NCI-H2081 (cell line): Measurements from ENCODE around the gene KCNV2.

Experiments used
- DNase-seq, 2 experiments: peaks; one replicate each; lab custom pipeline; 2025; lab: John Stamatoyannopoulos, UW

KCNV2 gene

DNA sequence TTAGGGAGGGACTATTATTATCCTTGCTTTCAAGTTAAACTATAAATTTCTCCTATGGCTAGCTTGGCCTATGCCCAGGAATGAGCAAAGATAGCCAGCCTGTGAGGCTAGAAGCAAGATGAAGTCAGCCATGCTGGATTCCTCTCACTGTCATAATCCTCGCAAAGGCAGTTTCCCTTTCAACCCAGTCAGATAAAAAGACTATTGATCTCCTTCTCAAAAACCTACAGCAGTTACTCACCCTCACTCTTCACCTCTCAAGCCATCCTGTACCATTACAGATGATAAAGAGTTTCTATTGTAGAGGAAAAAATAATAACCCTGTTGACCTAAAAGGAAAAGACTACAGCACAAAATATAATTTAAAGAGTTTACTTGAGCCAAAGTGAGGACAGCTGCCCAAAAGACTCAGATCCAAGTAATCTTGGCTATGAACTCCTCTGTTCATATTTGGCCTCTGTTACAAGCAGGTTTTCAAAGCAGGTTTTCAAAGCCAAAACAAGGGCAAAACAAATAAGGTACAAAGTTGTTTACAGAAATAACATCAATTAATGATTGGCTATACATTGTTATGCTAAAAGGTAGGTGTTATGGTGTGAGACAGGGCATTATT, 41.7 kb downstream of the KCNV2 start:
- no peak for DNase-seq

DNA sequence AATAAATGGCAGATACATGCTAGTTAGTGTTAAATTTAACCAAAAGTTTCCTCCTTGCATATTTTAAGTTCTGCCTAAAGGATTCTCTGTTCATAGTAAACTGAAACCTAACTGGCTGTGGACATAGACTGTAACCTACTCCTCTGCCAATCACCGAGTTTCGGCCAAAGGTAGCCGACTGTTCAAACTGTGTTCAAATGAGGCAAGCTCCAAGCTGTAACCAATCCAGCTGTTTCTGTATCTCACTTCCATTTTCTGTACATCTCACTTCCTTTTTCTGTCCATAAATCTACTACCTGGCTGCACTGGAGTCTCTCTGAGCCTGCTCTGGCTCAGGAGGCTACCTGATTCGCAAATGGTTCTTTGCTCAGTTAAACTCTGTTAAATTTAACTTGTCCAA, 44.1 kb downstream of the KCNV2 start:
- DNase-seq: no peak

DNA sequence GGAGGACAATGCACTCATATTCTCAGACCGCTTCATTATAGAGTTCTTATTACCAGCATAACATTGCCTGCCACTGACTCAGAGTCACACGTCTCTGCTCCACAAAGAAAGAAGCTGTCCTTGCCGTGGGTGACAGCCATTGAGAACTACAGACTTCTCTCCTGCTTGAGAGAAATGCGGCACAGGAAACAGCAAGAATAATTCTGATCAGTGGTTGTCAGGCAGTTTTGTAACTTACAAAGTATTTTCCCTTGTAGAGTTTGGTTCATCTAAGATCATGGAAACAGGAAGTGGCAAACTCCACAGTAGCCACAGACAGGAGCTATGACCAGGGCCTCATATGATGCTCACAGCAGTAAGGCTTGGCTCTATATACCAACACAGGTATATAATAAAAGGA, 47.0 kb downstream of the KCNV2 start:
- DNase-seq: no peak

DNA sequence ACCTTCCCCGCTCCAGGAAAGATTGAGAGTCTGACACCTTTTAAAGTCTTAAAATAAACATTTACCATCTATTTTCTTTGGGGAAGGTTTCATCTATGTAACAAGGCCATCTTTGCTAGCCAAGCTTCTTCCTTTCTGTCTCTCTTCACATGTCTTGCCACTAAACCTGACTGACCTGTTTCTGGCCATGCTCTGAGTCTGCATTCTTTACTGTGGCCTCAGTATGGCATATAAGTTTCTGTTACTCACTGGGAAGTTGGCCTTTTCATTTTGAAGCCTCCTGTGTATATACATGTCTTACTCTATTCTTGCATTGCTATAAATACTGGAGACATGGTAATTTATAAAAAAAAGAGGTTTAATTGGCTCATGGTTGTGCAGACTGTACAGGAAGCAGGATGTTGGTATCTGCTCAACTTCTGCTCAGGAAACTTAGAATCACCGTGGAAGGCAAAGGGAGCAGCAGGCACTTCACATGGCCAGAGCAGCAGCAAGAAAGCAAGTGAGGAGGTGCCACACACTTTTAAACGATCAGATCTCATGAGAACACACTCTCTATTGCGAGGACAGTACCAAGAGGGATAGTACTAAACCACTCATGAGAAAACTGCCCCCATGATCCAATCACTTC, 48.1 kb downstream of the KCNV2 start:
- DNase-seq: no peak

DNA sequence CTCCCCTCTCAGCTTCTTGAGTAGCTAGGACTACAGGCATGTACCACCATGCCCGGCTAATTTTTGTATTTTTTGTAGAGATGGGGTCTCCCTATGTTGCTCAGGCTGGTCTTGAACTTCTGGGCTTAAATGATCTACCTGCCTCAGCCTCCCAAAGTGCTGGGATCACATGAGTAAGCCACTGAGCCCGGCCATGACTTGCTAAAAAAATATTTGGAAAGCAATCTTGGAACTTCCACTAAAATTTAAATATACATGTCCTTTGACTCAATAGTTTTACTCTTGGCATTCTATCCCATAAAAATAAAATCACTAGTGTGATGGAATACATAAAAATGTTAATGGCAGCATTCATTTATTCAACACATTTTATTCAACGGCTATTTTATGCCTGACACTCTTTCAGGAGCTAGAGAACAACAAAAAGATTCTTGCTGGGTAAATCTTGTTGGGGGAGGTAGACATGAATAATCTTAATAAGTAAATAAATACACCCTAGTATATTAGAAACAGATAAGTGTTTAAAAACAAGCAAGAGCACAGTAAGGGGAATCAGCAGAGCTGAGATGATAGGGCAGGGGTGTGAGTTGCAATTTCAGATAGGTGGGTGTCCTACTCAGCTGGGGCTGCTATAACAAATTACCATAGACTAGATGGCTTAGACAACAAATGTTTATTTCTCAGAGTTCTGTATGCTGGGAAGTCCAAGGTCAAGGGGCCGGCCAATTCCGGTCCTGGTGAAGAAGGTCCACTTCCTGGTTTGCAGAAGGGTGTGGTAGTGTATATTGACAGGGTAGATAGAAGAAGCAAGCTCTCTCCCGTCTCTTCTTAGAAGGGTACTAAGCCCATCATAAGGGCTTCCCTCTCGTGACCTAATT, 50.7 kb downstream of the KCNV2 start:
- DNase-seq: no peak

DNA sequence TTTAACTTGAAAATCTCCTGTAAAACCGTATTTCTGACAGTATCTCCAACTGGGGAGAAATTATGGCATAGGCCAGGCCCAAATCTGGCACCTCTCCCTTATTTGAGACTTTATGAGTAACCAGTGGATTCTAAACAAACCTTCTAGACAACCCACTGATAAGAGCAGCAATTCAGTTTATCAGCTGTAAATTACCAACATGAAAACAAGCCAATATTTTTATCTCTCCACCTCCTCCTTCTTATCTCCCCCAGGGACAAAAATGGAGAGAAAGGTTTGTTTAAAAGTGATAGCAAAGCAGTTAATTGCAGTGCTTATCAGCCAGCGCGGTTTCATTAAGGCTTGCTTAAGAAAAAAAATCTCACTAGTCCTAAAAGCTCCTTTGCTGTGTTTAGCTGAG, 53.8 kb downstream of the KCNV2 start:
- DNase-seq: no peak

DNA sequence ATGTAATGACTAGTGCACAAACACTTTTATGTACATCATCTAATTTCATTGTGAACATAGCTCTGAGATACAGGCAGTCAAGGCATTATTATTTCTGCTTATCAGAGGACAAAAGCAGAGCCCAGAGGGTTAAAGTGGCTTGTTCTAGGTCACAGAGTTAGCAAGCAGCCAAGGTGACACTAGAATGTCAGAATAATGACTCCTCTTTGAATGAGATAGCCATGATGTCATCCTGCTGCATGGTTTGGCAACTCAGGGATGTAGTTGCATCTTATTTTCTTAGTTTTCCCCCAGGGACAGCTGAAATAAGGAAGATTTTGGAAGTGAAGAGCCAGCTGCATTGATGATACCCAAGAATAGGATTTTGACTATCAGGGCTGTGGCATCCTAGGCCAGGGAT, 54.4 kb downstream of the KCNV2 start:
- DNase-seq: no peak

DNA sequence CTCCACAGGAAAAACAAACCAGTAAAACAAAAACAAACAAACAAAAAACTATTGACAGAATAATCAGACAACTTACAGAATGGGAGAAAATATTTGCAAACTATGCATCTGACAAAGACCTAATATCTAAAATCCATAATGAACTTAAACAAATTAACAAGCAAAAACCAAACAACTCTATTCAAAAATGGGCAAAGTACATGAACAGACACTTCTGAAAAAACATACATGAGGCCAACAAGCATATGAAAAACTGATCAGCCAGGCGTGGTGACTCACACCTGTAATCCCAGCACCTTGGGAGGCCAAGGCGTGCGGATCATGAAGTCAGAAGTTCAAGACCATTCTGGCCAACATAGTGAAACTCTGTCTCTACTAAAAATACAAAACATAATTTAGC, 60.1 kb downstream of the KCNV2 start:
- DNase-seq: no peak

DNA sequence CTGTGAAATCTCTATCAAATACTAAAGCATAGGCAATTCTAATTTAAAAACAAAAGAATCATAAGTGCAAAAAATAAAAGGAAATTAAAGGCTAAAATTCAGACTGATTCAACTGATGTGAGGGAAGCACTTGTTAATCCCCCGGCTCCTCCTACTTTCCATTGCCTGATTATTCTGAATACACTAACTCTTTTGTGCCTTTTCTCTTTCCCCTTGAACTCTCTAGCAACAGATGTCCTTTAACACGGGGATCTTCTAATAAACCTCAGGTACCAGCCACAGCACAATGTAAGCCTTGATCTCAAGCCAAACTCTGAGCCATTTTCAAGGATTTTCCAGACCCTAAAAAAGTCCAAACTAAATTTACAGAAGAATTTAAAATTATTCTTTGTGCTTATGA, 61.5 kb downstream of the KCNV2 start:
- DNase-seq: no peak
